ENCODE results near the gene TMEM213.

Gene TMEM213

GRCh38 chr7:138833596-138833995 is 35.8 kb downstream of the TMEM213 start:
- H3K4me3 ChIP-seq (IDR thresholded peaks at IDR 0.05; ENCODE audit: insufficient read depth, low read depth, low read length), result no peak overlapping the region
- H4K20me1 ChIP-seq (ENCODE audit: insufficient read depth), result no peaks in the 10 kb centered on the region
- no peak for TF ChIP-seq CTCF (conservative IDR thresholded peaks at IDR 0.05; ENCODE audit: low read depth, low read length)
- no peak overlapping the region for H3K27ac ChIP-seq
- no peak overlapping the region for H3K4me2 ChIP-seq
- H3K79me2 ChIP-seq (ENCODE audit: insufficient read depth, low read depth), result no peaks in the 10 kb centered on the region
- no peak overlapping the region for H3K9ac ChIP-seq
- H3K36me3 ChIP-seq (ENCODE audit: insufficient read depth), result no peaks in the 10 kb centered on the region
- H3K4me1 ChIP-seq (ENCODE audit: low read depth, poor library complexity, severe bottlenecking), result no peaks in the 10 kb centered on the region
- H3K27me3 ChIP-seq (ENCODE audit: insufficient read depth, low read depth), result no peaks in the 10 kb centered on the region
- no peak overlapping the region for H2AFZ ChIP-seq (ENCODE audit: low read depth)

- Histone ChIP-seq H3K27me3 (ENCODE audit: insufficient read depth, low read depth) (no peaks in the 10 kb centered on the region), H4K20me1 (ENCODE audit: insufficient read depth) (no peaks in the 10 kb centered on the region), H3K27ac (no peak overlapping the region), H3K4me1 (ENCODE audit: low read depth, poor library complexity, severe bottlenecking) (no peaks in the 10 kb centered on the region), H3K9ac (no peak overlapping the region), H3K4me3 (IDR thresholded peaks at IDR 0.05; ENCODE audit: insufficient read depth, low read depth, low read length) (no peak overlapping the region), H3K4me2 (no peak overlapping the region), H3K79me2 (ENCODE audit: insufficient read depth, low read depth) (no peaks in the 10 kb centered on the region), H2AFZ (ENCODE audit: low read depth) (no peak overlapping the region), H3K36me3 (ENCODE audit: insufficient read depth) (no peaks in the 10 kb centered on the region)
- no peak for TF ChIP-seq CTCF (conservative IDR thresholded peaks at IDR 0.05; ENCODE audit: low read depth, low read length)
These were observed 36.8 kb downstream of the TMEM213 start for GRCh38 chr7:138834583-138834982.

- no peak overlapping the region for H3K9ac ChIP-seq
- H3K27me3 ChIP-seq (ENCODE audit: insufficient read depth, low read depth), result no peaks in the 10 kb centered on the region
These were observed 37.3 kb downstream of the TMEM213 start for GRCh38 chr7:138835087-138835486.

GRCh38 chr7:138837627-138838026 is 39.8 kb downstream of the TMEM213 start:
- Histone ChIP-seq H3K4me3 (IDR thresholded peaks at IDR 0.05; ENCODE audit: insufficient read depth, low read depth, low read length) (no peak overlapping the region), H3K36me3 (ENCODE audit: insufficient read depth) (no peaks in the 10 kb centered on the region), H2AFZ (ENCODE audit: low read depth) (no peak overlapping the region), H3K27me3 (ENCODE audit: insufficient read depth, low read depth) (no peaks in the 10 kb centered on the region), H3K4me2 (no peak overlapping the region), H3K4me1 (ENCODE audit: low read depth, poor library complexity, severe bottlenecking) (no peaks in the 10 kb centered on the region), H3K79me2 (ENCODE audit: insufficient read depth, low read depth) (no peaks in the 10 kb centered on the region), H3K27ac (no peak overlapping the region), H3K9ac (no peak overlapping the region), H4K20me1 (ENCODE audit: insufficient read depth) (no peaks in the 10 kb centered on the region)
- TF ChIP-seq CTCF (conservative IDR thresholded peaks at IDR 0.05; ENCODE audit: low read depth, low read length), result no peak

More at GRCh38 chr7:138835087-138835486, 37.3 kb downstream of the TMEM213 start:
- Histone ChIP-seq H3K36me3 (ENCODE audit: insufficient read depth) (no peaks in the 10 kb centered on the region), H3K4me1 (ENCODE audit: low read depth, poor library complexity, severe bottlenecking) (no peaks in the 10 kb centered on the region), H3K79me2 (ENCODE audit: insufficient read depth, low read depth) (no peaks in the 10 kb centered on the region), H2AFZ (ENCODE audit: low read depth) (no peak overlapping the region), H3K4me2 (no peak overlapping the region), H3K27ac (no peak overlapping the region), H4K20me1 (ENCODE audit: insufficient read depth) (no peaks in the 10 kb centered on the region), H3K4me3 (IDR thresholded peaks at IDR 0.05; ENCODE audit: insufficient read depth, low read depth, low read length) (no peak overlapping the region)
- TF ChIP-seq CTCF (conservative IDR thresholded peaks at IDR 0.05; ENCODE audit: low read depth, low read length), result no peak
